ENCODE measurements around the gene SHROOM2. TPM values are rescaled to one million over a fixed set of nuclear protein-coding genes. Genes with fewer than 3 reads are reported as not detected.

Gene SHROOM2
- polyA plus RNA-seq, 1 donor (not counting 4 experiments of a cell fraction or from before 2014, with no cell fraction given) = 3.3 TPM

DNA sequence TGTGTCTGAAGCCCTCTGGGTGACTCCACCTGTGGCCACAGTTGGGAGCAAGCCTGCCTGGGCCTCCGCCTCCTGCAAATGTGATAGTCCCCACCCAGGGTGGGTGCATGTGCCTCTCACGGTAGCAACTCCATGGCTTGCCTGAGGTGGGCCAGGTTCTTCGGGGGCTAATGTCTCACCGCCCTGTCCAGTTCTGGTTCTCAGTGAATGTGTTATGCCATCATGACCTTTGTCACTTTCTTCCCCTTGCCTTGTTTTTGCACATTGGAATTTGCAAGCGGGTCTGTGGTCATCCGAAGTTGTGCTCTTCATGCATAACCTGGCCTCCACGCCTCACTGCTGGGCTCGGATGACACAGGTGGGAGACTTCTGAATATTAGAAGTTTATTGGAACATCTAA lies 39.7 kb downstream of the SHROOM2 start:
- H3K9ac ChIP-seq (ENCODE audit: control insufficient read depth, extremely low read depth, insufficient read depth, low read length) = no peak overlapping the region
- no peaks in the 10 kb centered on the region for H3K9me3 ChIP-seq (ENCODE audit: control insufficient read depth, low read depth, low read length)
- H3K27ac ChIP-seq (ENCODE audit: control insufficient read depth, insufficient read depth, low read length) = no peak overlapping the region
- no peak for FAIRE-seq
- TF ChIP-seq, protein P1, sequence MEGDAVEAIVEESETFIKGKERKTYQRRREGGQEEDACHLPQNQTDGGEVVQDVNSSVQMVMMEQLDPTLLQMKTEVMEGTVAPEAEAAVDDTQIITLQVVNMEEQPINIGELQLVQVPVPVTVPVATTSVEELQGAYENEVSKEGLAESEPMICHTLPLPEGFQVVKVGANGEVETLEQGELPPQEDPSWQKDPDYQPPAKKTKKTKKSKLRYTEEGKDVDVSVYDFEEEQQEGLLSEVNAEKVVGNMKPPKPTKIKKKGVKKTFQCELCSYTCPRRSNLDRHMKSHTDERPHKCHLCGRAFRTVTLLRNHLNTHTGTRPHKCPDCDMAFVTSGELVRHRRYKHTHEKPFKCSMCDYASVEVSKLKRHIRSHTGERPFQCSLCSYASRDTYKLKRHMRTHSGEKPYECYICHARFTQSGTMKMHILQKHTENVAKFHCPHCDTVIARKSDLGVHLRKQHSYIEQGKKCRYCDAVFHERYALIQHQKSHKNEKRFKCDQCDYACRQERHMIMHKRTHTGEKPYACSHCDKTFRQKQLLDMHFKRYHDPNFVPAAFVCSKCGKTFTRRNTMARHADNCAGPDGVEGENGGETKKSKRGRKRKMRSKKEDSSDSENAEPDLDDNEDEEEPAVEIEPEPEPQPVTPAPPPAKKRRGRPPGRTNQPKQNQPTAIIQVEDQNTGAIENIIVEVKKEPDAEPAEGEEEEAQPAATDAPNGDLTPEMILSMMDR (optimal IDR thresholded peaks at IDR 0.05 in 1 of 3, IDR thresholded peaks at IDR 0.05 in 1 of 3, conservative IDR thresholded peaks at IDR 0.05 in 1 of 3; ENCODE audit: extremely low read depth in 1 of 3, insufficient read depth in 2 of 3, low read length in 3 of 3) = no peak
- no peak for TF ChIP-seq EZH2 (IDR thresholded peaks at IDR 0.05; ENCODE audit: low read length)
- no peaks in the 10 kb centered on the region for H3K27me3 ChIP-seq (ENCODE audit: control insufficient read depth, extremely low read depth, insufficient read depth, low read length)
- DNase-seq (ENCODE audit: low read depth, low spot score) = no peak
- no peaks in the 10 kb centered on the region for H3K9me1 ChIP-seq (ENCODE audit: control insufficient read depth, extremely low read depth, insufficient read depth, low read length)
- H3K4me1 ChIP-seq (ENCODE audit: control insufficient read depth, extremely low read depth, insufficient read depth, low read length) = peaks cover 11% of the 10 kb centered on the region
- H3K36me3 ChIP-seq (ENCODE audit: control insufficient read depth in 2 of 2, extremely low read depth in 1 of 2, insufficient read depth in 2 of 2, low read length in 2 of 2) = no peaks in the 10 kb centered on the region
- H3K79me2 ChIP-seq (ENCODE audit: control insufficient read depth, insufficient read depth, low read length) = no peaks in the 10 kb centered on the region
- H3K4me2 ChIP-seq (ENCODE audit: control insufficient read depth, extremely low read depth, insufficient read depth, low read depth, low read length) = no peak overlapping the region
- dilution Hi-C loops (cut with MboI; ENCODE audit: extremely low pct_ligation_motif_present, low sequenced_read_pairs) = no loop called here
- H4K20me1 ChIP-seq (ENCODE audit: control insufficient read depth, extremely low read depth, insufficient read depth, low read length) = no peaks in the 10 kb centered on the region
- H3K4me3 ChIP-seq (ENCODE audit: control insufficient read depth in 2 of 3, extremely low read depth in 1 of 3, insufficient read depth in 2 of 3, low read depth in 1 of 3, low read length in 3 of 3) = no peak overlapping the region
- no peak overlapping the region for H2AFZ ChIP-seq (ENCODE audit: control insufficient read depth, low read length)

DNA sequence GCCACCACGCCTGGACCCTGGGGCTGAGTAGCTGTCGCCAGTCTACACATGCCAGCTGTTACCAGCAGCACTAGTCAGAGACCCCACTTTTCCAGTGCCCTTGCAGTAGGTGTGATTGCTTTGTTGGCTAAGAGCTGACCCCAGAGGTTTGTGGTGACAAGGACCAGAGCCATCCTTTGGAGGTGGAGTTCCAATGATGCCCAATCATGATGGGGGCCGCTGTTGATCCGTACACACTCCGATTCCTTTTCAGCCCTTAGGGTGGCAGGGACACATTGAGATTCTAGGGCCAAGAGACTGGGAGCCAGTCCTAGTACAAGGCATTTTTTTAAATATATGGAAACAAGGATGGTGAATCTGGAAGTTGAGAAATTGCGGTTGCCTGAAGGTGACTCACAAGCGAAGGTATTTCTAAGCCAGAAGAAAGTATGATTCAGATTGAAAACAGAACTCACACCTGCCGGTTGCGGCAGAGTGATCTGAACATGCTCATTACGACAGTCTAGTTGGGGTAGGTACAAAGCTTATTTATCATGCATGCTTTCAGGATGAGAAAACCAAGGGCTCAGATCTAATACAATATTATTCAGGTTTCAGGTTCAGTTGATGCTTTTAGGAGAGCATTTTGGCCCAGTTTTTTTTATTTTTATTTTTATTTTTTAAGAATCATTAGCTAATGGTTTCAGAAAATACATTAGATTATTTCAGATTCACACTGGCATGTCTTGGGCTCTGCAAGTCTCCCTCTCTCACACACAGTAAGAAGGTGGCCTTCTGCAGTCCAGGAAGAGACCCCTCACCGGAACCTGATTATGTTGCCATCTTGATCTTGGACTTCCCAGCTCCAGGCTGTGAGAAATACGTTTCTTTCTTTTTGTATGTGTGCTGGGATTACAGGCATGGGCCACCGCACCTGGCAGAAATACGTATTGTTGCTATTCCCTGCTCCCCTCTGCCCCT lies 43.4 kb downstream of the SHROOM2 start:
- Histone ChIP-seq H3K4me3 (ENCODE audit: control insufficient read depth in 2 of 3, extremely low read depth in 1 of 3, insufficient read depth in 2 of 3, low read depth in 1 of 3, low read length in 3 of 3) (no peak overlapping the region), H3K36me3 (ENCODE audit: control insufficient read depth in 2 of 2, extremely low read depth in 1 of 2, insufficient read depth in 2 of 2, low read length in 2 of 2) (no peaks in the 10 kb centered on the region), H3K9ac (ENCODE audit: control insufficient read depth, extremely low read depth, insufficient read depth, low read length) (peak overlapping the region; percentile 43), H4K20me1 (ENCODE audit: control insufficient read depth, extremely low read depth, insufficient read depth, low read length) (no peaks in the 10 kb centered on the region), H3K4me1 (ENCODE audit: control insufficient read depth, extremely low read depth, insufficient read depth, low read length) (peaks cover 11% of the 10 kb centered on the region), H3K9me3 (ENCODE audit: control insufficient read depth, low read depth, low read length) (no peaks in the 10 kb centered on the region), H2AFZ (ENCODE audit: control insufficient read depth, low read length) (no peak overlapping the region), H3K27me3 (ENCODE audit: control insufficient read depth, extremely low read depth, insufficient read depth, low read length) (no peaks in the 10 kb centered on the region), H3K4me2 (ENCODE audit: control insufficient read depth, extremely low read depth, insufficient read depth, low read depth, low read length) (peak overlapping the region; percentile 34), H3K79me2 (ENCODE audit: control insufficient read depth, insufficient read depth, low read length) (no peaks in the 10 kb centered on the region), H3K27ac (ENCODE audit: control insufficient read depth, insufficient read depth, low read length) (peak overlapping the region; percentile 77), H3K9me1 (ENCODE audit: control insufficient read depth, extremely low read depth, insufficient read depth, low read length) (no peaks in the 10 kb centered on the region)
- FAIRE-seq (peak; percentile 76), DNase-seq (ENCODE audit: low read depth, low spot score) (peak; percentile 58)
- dilution Hi-C loops (cut with MboI; ENCODE audit: extremely low pct_ligation_motif_present, low sequenced_read_pairs) = no loop called here
- TF ChIP-seq EZH2 (IDR thresholded peaks at IDR 0.05; ENCODE audit: low read length) = no peak
- TF ChIP-seq, protein P1 (optimal IDR thresholded peaks at IDR 0.05 in 1 of 3, IDR thresholded peaks at IDR 0.05 in 1 of 3, conservative IDR thresholded peaks at IDR 0.05 in 1 of 3; ENCODE audit: extremely low read depth in 1 of 3, insufficient read depth in 2 of 3, low read length in 3 of 3) = peak in 2 of 3 experiments; percentile 15 to 43

Data from keratinocyte (primary cell).